HepG2 (cell line): ENCODE measurements around the gene SPSB1. TPM values are rescaled to one million over a fixed set of nuclear protein-coding genes. Genes with fewer than 3 reads are reported as not detected.

Experiments
- AGO2 ChIP-seq: fragments of 200-400 bp; formaldehyde crosslinking; optimal IDR thresholded peaks from 2 replicates; pipeline ENCODE3; 2017; ENCODE audit warnings: mild to moderate bottlenecking, low read depth, low read length, moderate library complexity
- CBX5 ChIP-seq: sonication (generic); formaldehyde crosslinking; IDR thresholded peaks from 2 replicates; pipeline ENCODE4 v1.4.0; 2020; ENCODE audit warnings: missing genetic modification reagents, borderline replicate concordance
- ETV5 ChIP-seq: IDR thresholded peaks from 2 replicates; pipeline ENCODE4 v1.6.1; 2018; ENCODE audit warnings: missing biosample characterization, missing genetic modification reagents, inconsistent platforms, borderline replicate concordance
- FOXK2 ChIP-seq: fragments of 450-650 bp; IDR thresholded peaks from 2 replicates; pipeline ENCODE4 v1.6.1; 2016
- FOXO1 ChIP-seq: sonication (generic); formaldehyde crosslinking; IDR thresholded peaks from 2 replicates; pipeline ENCODE4 v1.4.0; 2020; ENCODE audit warnings: missing genetic modification reagents
- JDP2 ChIP-seq: sonication (generic); formaldehyde crosslinking; IDR thresholded peaks from 2 replicates; pipeline ENCODE4 v1.8.1; 2022; ENCODE audit warnings: missing genetic modification reagents, borderline replicate concordance
- KDM2A ChIP-seq: sonication (generic); formaldehyde crosslinking; IDR thresholded peaks from 2 replicates; pipeline ENCODE4 v1.4.0; 2020; ENCODE audit warnings: low read depth, missing genetic modification reagents, borderline replicate concordance
- LBX2 ChIP-seq: sonication (generic); formaldehyde crosslinking; IDR thresholded peaks from 2 replicates; pipeline ENCODE4 v1.5.0; 2020; ENCODE audit warnings: missing genetic modification reagents, mild to moderate bottlenecking, borderline replicate concordance
- MEF2D ChIP-seq: sonication (generic); formaldehyde crosslinking; IDR thresholded peaks from 2 replicates; pipeline ENCODE4 v1.5.1; 2020; ENCODE audit warnings: mild to moderate bottlenecking, missing genetic modification reagents
- MLLT10 ChIP-seq: sonication (generic); formaldehyde crosslinking; IDR thresholded peaks from 2 replicates; pipeline ENCODE4 v1.4.0; 2020; ENCODE audit warnings: missing genetic modification reagents
- NCOA2 ChIP-seq: sonication (generic); formaldehyde crosslinking; IDR thresholded peaks from 2 replicates; pipeline ENCODE4 v1.8.0; 2022; ENCODE audit warnings: inconsistent platforms
- POGZ ChIP-seq: sonication (generic); formaldehyde crosslinking; IDR thresholded peaks from 2 replicates; pipeline ENCODE4 v1.4.0; 2020; ENCODE audit warnings: mild to moderate bottlenecking, missing genetic modification reagents
- POLR2AphosphoS5 ChIP-seq: IDR thresholded peaks from 2 replicates; pipeline ENCODE4 v1.6.1; 2012; ENCODE audit warnings: low read depth, low read length
- PRDM4 ChIP-seq: sonication (generic); formaldehyde crosslinking; IDR thresholded peaks from 2 replicates; pipeline ENCODE4 v1.9.0; 2021; ENCODE audit warnings: missing genetic modification reagents, borderline replicate concordance
- RFX3 ChIP-seq: IDR thresholded peaks from 2 replicates; pipeline ENCODE4 v1.6.1; 2016; ENCODE audit warnings: missing biosample characterization, missing genetic modification reagents
- SP1 ChIP-seq, 2 experiments: fragments of 450-650 bp in 1 of 2; sonication (generic) in 1 of 2; formaldehyde crosslinking in 1 of 2; IDR thresholded peaks; 2 replicates each; pipeline versions ENCODE4 v1.4.0 to v1.6.1; 2016 to 2020; ENCODE audit warnings: missing genetic modification reagents in 1 of 2
- SP4 ChIP-seq: sonication (generic); formaldehyde crosslinking; IDR thresholded peaks from 2 replicates; pipeline ENCODE4 v1.8.1; 2023; ENCODE audit warnings: mild to moderate bottlenecking, missing genetic modification reagents
- TMF1 ChIP-seq: sonication (generic); formaldehyde crosslinking; IDR thresholded peaks from 2 replicates; pipeline ENCODE4 v1.8.1; 2022; ENCODE audit warnings: low read depth, missing genetic modification reagents
- TRIM22 ChIP-seq: fragments of 450-650 bp; IDR thresholded peaks from 2 replicates; pipeline ENCODE4 v1.6.1; 2017
- ZBTB1 ChIP-seq: sonication (generic); formaldehyde crosslinking; IDR thresholded peaks from 2 replicates; pipeline ENCODE4 v1.4.0; 2020; ENCODE audit warnings: missing genetic modification reagents, borderline replicate concordance
- ZNF17 ChIP-seq: sonication (generic); formaldehyde crosslinking; IDR thresholded peaks from 2 replicates; pipeline ENCODE4 v1.5.0; 2020; ENCODE audit warnings: mild to moderate bottlenecking, missing genetic modification reagents
- ZNF292 ChIP-seq: sonication (generic); formaldehyde crosslinking; IDR thresholded peaks from 2 replicates; pipeline ENCODE4 v1.8.1; 2022; ENCODE audit warnings: mild to moderate bottlenecking, low read depth, missing genetic modification reagents, borderline replicate concordance
- ZNF33B ChIP-seq: sonication (generic); formaldehyde crosslinking; IDR thresholded peaks from 2 replicates; pipeline ENCODE4 v1.5.1; 2020; ENCODE audit warnings: mild to moderate bottlenecking, missing genetic modification reagents
- ZNF362 ChIP-seq: sonication (generic); formaldehyde crosslinking; IDR thresholded peaks from 2 replicates; pipeline ENCODE4 v1.4.0; 2020; ENCODE audit warnings: missing genetic modification reagents, mild to moderate bottlenecking, borderline replicate concordance
- ZNF44 ChIP-seq: sonication (generic); formaldehyde crosslinking; IDR thresholded peaks from 2 replicates; pipeline ENCODE4 v1.5.1; 2020; ENCODE audit warnings: mild to moderate bottlenecking, missing genetic modification reagents
- ZNF446 ChIP-seq: sonication (generic); formaldehyde crosslinking; IDR thresholded peaks from 2 replicates; pipeline ENCODE4 v1.5.0; 2020; ENCODE audit warnings: mild to moderate bottlenecking, missing genetic modification reagents
- polyA plus RNA-seq, 8 experiments: library from polyadenylated mRNA; depleted of rRNA in 3 of 8; stranded (reverse) in 7 of 8; unstranded in 1 of 8; fragments of >200 nt; fragmentation: Illumina TruSeq in 4 of 8; extraction: Trizol in 4 of 8; gene quantifications; 2 replicates each; pipeline versions ENCODE4 v1.2.1 to v1.2.3, GENCODE V29; 2011 to 2016; ENCODE audit warnings: low read depth in 4 of 8, missing spikeins in 1 of 8, mixed read lengths in 1 of 8; ENCODE audit not compliant: insufficient read depth in 1 of 8
- total RNA-seq, 5 experiments: library from RNA; depleted of rRNA; stranded (reverse); fragments of >200 nt; fragmentation: Illumina TruSeq; extraction: Trizol; gene quantifications; 2 replicates each; pipeline ENCODE4 v1.2.3, GENCODE V29; 2016; ENCODE audit warnings: low read depth in 1 of 5

SPSB1 gene
- total and polyA plus RNA-seq, 2 of the 13 experiments (the other 11 are each of a cell fraction or from before 2014, with no cell fraction given) = 5.0 to 8.0 TPM

- TF ChIP-seq ZNF362 (no peak), ZNF33B (CRISPR knock-in tag) (no peak), FOXO1 (CRISPR knock-in tag) (no peak; the same call in 1 of the 2 replicates), NCOA2 (peak; percentile 39; the same call in 1 of the 2 replicates), ZNF17 (CRISPR knock-in tag) (no peak), ETV5 (CRISPR knock-in tag) (peak; percentile 59; the same call in 1 of the 2 replicates), AGO2 (no peak), ZBTB1 (CRISPR knock-in tag) (no peak), FOXK2 (no peak), JDP2 (CRISPR knock-in tag) (no peak), LBX2 (CRISPR knock-in tag) (no peak), ZNF44 (no peak), CBX5 (CRISPR knock-in tag) (no peak), KDM2A (peak; percentile 38; the same call in 1 of the 2 replicates), POGZ (no peak), TRIM22 (no peak), TMF1 (CRISPR knock-in tag) (no peak), SP4 (no peak), SP1 (IDR thresholded peaks at IDR 0.05) (no peak), SP1 (CRISPR knock-in tag; IDR thresholded peaks at IDR 0.05) (no peak), RFX3 (CRISPR knock-in tag) (no peak), MEF2D (no peak), POLR2AphosphoS5 (no peak), PRDM4 (no peak), MLLT10 (CRISPR knock-in tag) (no peak), ZNF446 (no peak), ZNF292 (CRISPR knock-in tag) (no peak; the same call in 1 of the 2 replicates)
These were observed 107.1 kb downstream of the SPSB1 start (continued) for GRCh38 chr1:9399510-9400424.
